Stimulated activated CD8-positive, alpha-beta memory T cell treated with anti-CD3 and anti-CD28 coated beads, Interleukin-4, amount 100 ng/mL, for 4 hours (primary cell): ENCODE results near the gene TCEA3.
"Not testable (repeated sequence)": the region's sequence is repeated elsewhere in the genome, so short reads cannot be mapped to it uniquely, and the experiment has no call there.

Experiments
- DNase-seq, 2 donors: peaks; one replicate each; pipeline ENCODE4 v3.0.0-alpha.2; 2020; ENCODE audit warnings: low read depth in 2 of 2, low spot score in 1 of 2

Gene TCEA3

DNA sequence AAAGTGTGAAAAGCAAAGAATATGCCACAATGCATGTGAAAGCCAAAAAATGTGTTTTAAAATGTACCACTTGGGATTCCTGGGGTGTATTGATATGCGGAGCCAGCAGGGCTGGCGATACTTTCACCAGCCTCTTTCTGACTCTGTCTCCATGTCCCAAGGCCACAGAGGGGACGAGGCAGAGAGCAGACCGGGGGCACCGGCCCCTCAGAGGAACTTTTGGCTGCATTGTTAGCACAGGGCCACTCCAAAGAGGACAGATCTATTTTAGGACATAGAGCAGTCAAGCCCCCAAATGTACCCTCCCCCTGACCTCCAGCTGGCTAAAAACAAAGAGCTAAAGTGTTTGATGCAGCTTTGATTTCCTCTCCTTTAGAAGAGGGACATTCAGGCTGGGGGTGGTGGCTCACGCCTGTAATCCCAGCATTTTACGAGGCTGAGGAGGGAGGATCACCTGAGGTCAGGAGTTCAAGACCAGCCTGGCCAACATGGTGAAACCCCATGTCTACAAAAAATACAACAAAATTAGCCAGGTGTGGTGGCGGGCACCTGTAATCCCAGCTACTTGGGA lies 29.3 kb downstream of the TCEA3 start:
- no peak for DNase-seq

DNA sequence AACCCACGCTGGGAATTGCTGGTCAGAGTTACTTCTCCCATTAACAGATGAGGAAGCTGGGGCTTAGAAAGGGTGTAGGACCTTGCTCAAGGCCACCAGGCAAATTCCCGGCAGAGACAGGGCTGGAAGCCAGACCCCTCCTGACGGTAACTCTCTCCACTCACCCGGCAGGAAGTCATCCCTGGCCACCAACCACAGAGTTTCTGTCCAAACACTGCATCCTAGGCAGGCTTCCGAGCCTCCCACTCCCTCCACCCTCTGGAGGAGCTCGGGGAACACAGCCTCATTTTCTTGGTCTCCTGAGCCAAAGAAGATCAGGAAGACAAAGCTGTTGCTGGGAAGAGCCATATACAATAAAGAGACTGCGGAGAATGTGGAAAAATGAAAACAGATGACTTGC lies 29.9 kb downstream of the TCEA3 start:
- DNase-seq = no peak

DNA sequence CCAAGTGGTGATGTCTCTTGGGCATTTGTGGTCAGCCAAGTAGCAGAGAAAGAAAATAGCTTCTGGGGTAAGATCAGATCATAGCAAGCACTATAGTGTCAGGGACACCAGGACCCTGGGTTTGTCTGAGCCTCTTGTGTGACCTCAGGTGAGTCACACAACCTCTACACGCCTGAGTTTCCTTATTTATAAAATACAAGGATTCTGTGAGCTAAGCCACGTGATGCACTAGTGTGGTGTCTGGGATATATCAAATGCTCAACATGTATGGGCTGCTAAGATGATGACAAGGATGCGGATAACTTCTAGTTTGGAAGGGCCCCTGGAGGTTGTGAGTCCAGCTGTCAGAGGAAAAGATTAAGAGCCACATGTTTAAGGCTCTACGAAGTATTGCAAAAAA lies 30.4 kb downstream of the TCEA3 start:
- DNase-seq = no peak

DNA sequence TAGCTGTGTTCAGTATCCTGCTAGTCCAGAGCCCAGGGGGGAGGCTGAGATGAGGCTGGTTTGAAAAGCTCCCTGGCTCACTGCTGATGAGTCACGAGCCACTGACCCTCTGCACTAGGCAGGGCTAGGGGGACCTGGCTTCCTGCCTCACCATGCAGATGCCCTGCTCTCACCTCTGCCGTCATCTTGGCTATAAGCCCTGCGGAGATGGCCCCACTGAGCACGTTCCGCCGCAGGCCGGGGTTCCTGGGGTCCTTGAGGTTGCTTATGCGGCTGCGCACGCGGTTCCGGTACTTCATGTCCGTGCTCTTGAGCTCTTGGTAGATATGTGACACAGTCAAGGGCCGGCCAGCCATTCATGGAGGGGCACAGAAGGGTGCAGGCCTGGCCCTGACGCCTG lies 30.8 kb downstream of the TCEA3 start:
- DNase-seq = no peak

DNA sequence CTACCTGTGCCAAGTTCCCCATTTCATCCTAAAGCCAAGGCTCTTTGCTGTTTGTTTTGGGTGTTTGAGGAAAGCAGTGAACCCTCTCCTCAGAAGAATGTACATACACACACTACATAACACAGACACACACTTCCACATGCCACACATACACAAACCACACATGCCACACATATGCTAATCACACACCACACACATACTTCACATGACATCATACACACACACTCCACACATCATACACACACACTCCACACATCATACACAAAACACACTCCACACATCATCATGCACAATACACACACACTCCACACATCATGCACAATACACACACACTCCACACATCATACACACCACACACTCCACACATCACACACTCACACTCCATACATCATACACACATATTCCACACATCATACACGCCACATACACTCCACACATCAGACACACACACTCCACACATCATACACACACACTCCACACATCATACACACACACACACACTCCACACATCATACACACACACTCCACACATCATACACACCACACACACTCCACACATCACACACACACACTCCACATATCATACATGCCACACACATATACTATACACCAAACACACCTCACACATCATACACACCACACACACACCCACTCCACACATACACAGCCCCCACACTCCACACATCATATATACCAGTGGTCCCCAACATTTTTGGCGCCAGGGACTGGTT lies 32.3 kb downstream of the TCEA3 start:
- no peak for DNase-seq

DNA sequence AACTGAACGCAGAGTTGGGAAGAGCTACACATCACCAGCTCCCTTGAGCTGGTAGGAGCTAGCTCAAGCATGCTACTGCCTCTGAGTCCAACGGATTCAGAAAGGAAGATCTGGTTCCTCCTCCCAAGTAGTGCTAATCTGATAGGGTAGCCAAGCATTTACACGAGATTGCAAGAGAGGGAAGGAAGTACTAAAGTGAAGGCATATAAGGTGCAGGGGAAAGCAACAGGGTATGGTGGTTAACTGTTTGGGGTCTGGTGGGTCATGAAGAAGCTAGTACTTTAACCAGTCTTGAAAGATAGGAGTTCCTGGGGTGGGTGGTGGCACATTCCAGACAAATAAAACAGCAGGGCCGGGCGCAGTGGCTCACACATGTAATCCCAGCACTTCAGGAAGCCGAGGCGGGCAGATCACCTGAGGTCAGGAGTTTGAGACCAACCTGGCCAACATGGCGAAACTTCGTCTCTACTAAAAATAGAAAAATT lies 34.7 kb downstream of the TCEA3 start:
- DNase-seq = no peak

DNA sequence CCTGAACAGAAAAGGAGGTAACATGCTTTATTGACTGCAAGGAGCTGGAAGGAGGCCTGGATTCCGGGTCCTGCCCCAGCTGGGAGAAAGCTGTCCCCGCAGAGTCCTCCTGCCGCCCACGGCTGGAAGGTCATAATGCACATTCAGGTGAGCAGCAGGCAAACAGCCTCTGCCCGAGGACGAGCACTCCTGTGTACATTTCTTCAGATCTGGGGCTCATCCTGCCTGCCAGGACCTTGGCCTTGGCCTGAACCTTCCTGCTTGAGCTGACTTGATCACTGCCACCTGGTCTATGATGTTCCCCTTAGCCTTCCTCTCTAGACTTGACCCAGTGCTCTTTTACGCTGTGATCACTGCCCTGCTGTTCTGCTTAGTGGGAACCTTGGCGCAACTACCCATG lies 37.1 kb downstream of the TCEA3 start:
- DNase-seq = no peak

DNA sequence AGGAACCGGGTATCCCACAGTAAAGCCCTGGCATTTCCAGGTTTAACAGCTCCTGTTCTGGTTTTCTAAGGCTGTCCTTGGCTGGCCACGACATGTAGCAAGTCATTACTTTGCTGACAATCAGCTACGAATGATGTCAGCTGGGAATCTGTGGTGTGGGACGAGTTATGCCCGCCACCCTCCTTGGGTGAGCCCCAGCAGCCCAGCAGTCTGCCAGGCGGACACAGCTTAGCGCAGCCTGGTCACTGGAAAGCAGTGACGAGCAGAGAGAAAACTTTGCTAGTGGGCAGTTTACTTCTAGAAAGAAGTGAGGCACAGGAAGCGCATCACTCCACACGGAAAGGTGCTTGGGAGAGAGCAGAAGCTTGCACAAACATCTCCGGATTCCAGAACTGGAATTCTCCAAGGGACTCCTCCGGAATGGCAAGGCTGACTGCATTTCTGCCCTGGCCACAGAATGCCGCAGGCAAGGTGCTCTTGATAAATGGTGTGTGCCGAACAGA lies 39.4 kb downstream of the TCEA3 start:
- DNase-seq = no peak

DNA sequence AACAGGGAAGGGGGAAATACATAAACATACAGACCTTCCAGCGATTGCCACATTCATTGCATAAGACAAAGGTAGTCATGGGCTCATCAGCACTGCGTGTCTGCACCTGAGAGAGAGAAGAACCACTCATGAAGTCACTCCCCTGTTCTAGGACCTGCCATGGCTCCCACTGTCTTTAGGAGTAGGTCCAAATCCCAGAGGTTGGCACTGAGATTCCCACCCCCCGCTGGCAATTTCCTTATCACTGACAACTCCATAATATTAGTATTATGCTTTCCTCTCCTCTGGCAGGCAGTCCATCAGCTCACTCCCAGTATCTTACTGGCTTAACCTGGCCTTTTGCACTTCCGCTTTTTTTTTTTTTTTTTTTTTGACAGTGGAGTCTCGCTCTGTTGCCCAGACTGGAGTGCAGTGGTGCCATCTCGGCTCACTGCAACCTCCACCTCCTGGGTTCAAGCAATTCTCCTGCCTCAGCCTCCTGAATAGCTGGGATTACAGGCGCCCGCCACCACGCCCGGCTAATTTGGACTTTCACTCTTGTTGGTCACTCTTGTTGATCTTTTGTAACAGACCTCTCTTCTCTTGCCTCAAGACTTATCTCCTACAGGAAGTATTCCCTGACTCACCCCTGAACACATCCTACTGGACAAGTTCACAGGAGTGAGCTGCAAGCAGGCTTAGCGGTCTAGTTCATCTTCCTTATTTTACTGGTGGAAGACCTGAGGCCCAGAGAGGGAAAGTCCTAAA lies 40.1 kb downstream of the TCEA3 start:
- no peak for DNase-seq

DNA sequence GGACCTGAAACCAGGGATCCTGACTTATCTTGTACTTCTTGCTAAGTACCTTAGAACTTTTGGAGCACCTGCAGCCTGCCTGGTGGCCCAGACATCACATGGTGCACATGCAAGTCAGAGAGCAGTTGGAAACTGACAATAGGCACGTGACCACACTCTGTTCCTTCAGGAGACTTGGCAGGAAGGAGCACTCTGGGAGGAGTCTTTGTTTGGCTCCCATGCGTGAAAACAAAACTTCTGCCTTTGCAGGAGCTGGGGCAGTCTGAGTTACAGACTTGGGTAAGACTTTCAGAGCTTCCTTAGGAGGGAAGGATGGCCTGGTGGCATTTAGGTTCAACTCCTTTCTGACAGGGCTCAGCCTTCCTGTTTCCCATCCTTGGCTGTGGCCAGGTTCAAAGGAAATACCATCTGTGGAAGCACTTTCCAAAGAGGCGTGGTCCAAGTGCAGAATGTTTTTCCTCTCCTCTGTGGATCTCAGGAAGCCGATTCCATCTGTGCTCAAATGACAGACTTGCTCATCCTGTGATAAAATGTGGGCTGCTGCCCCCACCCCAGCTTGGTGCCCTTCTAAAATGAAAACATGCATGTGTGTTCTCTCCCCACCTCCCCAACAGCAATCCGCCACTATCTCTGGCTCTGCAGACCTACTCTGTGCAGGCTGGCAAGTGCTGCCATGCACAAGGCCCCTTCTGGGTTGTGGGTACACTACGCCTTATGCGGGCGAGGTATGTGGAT lies 40.8 kb downstream of the TCEA3 start:
- DNase-seq = no peak

DNA sequence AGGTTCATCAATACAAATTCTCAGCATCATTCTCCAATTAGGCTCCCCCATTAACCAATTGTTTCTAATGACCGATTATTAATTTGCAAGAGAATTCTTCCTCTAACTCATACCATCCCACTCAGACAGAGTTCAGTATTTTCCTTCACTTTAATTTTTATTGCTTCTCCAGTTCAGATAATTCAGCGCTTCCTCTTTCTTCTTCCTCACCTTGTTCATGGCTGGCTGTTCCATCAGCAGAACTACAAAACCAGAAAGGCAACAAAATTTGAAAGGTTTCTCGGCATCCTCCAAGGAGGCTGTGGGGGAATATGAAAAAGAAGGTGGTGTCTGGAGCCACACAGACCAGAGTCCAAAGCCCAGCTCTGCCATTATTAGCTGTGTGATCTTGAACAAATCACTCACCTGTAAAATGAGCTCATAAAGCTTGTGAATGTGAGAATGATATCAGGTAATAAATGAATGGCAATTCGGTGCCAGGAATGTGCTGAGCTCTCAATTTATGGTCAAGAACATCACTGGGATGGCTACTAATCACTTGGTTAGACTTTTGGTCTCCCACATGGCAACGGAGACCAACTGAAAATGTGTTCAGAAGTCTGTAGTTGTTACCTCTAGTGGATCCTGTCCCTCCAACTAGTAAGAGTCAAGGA lies 43.2 kb downstream of the TCEA3 start:
- DNase-seq = no peak

DNA sequence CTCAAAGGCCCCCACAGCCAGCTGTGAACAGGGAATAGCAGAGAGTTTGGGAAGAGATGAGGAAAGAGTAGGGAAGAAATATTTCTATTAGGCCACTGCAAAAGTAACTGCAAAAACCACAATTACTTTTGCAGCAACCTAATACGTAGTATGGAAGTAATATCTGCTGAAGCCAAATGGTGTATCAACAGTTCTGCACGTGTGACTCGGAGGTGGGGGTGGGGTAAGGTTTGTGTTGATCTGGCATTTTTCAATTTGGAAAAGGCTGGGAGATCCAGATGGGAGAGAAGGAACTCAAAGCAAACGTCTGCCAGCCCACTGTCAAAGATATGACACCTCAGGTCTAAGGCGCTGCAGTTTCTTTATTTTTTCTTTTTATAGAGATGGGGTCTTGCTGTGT lies 43.8 kb downstream of the TCEA3 start:
- no peak for DNase-seq

DNA sequence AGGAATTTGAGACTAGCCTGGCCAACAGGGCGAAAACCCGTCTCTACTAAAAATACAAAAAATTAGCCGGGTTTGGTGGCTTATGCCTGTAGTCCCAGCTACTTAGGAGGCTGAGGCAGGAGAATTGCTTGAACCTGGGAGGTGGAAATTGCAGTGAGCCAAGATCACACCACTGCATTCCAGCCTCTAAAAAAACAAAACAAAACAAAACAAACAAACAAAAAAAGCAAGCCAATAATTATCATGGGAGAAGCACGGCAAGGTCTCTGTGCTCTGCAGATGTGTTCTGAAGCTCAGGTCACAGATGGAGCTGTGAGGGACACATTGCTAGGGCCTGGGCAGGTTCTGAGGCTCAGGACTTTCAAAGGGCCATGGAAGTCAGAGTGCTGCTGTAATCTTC lies 44.3 kb downstream of the TCEA3 start:
- not testable (repeated sequence) for DNase-seq

DNA sequence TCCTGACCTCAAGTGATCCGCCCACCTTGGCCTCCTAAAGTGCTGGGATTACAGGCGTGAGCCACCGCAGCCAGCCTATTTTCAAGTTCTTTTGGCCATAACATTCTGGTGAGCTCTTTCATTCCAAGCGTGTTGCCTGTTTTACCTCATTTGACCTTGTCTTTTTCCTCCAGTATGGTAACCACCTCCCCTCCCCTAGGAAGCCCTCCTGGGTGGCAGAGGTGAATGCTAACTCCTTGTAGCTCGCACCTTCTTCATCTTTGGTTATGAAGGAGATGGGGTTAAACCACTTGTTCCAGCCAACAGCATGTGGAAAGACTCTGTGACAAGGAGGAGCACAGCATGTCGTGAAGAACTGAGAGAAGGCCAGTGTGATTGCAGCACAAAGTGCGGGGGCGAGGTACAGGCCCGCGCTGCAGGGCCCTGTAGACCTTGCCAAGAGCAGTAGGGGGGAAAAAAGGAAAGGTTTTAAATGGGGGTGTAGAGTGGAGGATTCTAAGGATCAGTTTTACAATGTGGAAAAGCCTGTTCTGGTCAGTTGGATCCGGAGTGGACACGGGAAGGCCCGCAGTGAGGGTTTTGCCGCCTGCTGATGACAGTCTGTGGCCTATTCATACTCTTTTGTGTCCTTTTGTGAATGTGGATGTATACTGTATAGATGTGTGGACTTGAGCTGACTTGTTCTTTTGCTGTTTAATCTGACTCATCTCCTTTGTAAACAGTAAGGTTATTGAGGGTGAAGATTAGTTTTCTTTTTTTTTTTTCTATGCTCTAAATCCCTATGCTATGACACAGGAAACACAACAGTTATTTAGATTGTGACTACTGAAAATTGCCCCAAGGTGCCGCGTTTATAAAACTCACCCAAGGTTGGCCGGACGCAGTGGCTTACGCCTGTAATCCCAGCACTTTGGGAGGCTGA lies 47.4 kb downstream of the TCEA3 start:
- DNase-seq = no peak

DNA sequence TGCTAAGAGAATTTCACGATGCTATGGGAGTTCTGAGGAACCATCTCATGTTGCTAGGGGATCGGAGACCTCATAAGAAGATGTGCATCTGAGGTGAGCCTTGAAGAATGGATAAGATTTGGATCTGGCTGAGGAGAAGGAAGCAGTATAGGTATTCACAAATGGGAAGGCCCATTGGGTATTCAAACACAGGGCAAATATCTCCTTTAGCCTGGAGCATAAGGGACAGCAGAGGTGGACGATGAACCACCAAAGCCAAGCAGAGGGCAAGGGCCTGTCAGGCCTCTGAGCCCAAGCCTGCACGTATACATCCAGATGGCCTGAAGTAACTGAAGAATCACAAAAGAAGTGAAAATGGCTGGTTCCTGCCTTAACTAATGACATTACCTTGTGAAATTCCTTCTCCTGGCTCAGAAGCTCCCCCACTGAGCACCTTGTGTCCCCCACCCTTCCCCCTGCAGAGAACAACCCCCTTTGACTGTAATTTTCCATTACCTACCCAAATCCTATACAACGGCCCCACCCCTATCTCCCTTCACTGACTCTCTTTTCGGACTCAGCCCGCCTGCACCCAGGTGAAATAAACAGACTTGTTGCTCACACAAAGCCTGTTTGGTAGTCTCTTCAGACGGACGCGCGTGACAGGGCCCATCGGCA lies 50.3 kb downstream of the TCEA3 start:
- DNase-seq = not testable (repeated sequence)

DNA sequence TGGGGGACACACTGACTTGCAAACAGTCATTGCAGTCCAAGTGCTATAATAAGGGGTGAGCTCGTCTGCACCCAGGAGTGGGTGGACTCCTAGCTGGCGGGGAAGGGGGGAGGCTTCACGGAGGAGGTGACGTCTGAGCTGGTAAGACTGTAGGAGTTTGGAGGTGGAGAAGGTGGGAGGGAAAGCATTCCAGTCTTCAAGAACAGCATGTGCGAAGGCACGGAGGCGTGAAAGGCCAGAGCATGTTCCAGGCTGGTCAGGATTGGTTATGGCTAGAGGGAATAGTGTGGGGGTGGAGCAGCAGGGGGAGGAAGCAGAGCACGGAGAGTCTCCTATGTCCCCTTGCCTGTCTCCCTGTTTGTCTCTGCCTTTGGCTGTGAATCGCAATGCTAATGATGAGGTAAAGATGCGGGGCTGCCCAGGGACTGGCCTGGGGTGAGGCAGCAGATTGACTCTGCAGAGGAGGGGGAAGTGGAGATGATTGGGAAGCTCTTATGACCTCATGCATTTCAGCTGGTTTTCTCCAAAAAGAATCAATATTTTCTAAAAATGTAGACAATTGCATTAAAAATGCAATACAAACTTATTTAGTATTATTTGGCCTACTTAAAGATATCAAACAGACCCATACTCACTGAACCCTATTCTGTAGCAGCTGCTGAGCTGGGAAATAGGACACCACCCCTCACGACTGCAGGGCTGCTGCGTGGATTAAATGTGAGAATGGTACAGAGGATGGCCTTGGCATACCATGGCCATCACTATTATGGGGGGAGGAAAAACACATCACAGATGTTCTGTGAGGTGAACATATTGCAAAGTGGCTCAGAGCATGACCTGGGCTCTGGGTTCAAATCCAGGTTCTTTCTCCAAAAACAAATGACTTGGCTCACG lies 52.3 kb downstream of the TCEA3 start:
- no peak for DNase-seq

DNA sequence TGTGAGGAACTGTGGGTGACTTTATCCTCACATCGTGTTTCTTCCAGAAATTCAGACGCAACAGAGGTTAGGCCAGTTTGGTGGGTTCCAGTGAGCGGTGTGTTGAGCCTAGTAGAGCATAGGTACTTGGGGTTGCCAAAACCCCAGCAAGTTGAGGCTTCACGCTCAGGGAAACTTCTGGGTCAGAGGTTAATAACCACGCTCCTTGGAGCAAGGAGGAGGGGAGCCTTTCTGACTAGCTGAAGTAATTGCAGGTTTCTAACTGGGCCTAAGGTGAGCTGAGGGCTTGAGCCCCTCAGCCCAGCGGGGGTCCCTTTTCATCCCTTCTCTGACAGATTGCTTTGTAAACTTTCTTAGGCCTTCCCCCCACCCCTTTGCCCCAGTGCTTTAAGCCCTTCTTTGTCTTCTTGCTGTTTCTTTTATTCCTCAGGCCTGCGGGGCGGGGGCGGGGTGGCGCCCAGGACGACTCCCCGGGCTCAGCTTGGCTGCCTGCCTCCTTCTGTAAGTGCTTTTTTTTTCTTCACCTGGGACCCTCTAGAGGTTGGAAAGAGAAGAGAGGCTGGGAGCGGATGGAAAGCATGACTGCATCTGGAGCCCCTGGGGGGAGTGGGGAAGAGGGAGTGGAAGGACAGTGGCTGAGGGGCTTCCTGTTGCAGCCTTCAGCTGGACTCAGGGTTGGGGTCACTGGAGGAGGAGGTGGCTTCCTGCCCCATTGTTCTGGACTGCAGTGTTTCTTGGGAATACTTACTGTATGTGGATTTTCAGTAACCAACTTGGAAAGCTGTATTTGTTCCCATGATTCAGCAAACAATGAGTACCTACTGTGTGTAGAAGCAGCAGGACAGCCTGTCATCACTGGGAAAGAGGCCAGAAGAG lies 53.6 kb downstream of the TCEA3 start:
- no peak for DNase-seq
